B cell (primary cell): Measurements from ENCODE around the gene OR4C5.

ENCODE experiments used
- CTCF ChIP-seq: fragments of 200-600 bp; IDR thresholded peaks from one replicate; pipeline ENCODE4 v1.8.0; 2022; ENCODE audit warnings: antibody characterized with exemption, mild to moderate bottlenecking
- EZH2 ChIP-seq: IDR thresholded peaks from 2 replicates; pipeline ENCODE4 v1.6.1; 2012; ENCODE audit warnings: borderline replicate concordance, low read depth, mild to moderate bottlenecking, moderate library complexity, low read length; ENCODE audit not compliant: insufficient read depth, poor library complexity, severe bottlenecking

GRCh38 chr11:48366365-48366764, at the start of gene OR4C5:
- TF ChIP-seq CTCF: no peak
- TF ChIP-seq EZH2: no peak
